Bronchial epithelial cell (primary cell): ENCODE data around the gene ARHGAP29. TPM values are rescaled to one million over a fixed set of nuclear protein-coding genes. Genes with fewer than 3 reads are reported as not detected.

ENCODE experiments used
- DNase-seq: peaks from one replicate; pipeline ENCODE4 v3.0.0-alpha.2; 2010; ENCODE audit warnings: low read depth
- FAIRE-seq: peaks from 2 replicates; lab custom pipeline; 2011; peaks lifted over from hg19 to GRCh38; lab: Jason Lieb, UNC
- H3K27me3 ChIP-seq: 2 replicates; pipeline ENCODE4 v1.5.1; 2011; ENCODE audit warnings: low read length; ENCODE audit not compliant: control insufficient read depth, insufficient read depth
- H3K36me3 ChIP-seq: 2 replicates; pipeline ENCODE4 v1.5.1; 2011; ENCODE audit warnings: low read length; ENCODE audit not compliant: control insufficient read depth, insufficient read depth
- H3K4me3 ChIP-seq: 2 replicates; pipeline ENCODE4 v1.5.1; 2011; ENCODE audit warnings: mild to moderate bottlenecking, low read depth, low read length, control low read depth
- total RNA-seq: library from RNA; depleted of rRNA; stranded (reverse); fragments of >200 nt; gene quantifications from 2 replicates; pipeline ENCODE4 v1.2.1, GENCODE V29; 2014
- TF ChIP-seq, protein P1 (sequence below): IDR thresholded peaks from 2 replicates; pipeline ENCODE4 v1.5.1; 2011; ENCODE audit warnings: mild to moderate bottlenecking, moderate library complexity, low read length, control low read depth, inconsistent platforms; ENCODE audit not compliant: insufficient read depth, severe bottlenecking

Gene ARHGAP29
- total RNA-seq, 1 donor from 2014 or later = 7.9 TPM

DNA sequence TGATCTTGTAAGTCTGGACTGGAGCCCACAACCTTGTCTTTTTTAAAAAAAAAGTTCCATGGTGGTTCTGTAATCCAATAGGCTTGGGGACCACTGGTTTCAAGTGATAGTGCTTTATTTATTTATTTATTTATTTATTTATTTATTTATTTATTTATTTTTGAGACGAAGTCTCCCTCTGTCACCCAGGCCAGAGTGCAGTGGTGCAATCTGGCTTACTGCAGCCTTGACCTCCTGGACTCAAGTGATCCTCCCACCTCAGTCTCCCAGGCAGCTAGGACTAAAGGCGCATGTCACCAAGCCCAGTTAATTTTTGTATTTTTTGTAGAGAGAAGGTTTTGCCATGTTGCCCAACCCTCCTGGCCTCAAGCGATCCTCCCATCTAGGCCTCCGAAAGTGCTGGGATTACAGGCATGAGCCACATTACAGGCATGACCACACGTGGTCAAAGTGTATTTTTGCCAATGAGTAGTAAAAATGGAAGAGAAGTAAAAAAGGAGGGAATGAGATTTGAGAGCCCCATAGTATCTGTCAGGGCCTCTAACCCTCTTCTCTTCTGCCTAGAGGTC, 44.8 kb upstream of the ARHGAP29 start:
- H3K27me3 ChIP-seq = no peaks in the 10 kb centered on the region
- no peak for FAIRE-seq
- no peak overlapping the region for H3K4me3 ChIP-seq
- no peak for DNase-seq
- H3K36me3 ChIP-seq = no peaks in the 10 kb centered on the region
- TF ChIP-seq, protein P1, sequence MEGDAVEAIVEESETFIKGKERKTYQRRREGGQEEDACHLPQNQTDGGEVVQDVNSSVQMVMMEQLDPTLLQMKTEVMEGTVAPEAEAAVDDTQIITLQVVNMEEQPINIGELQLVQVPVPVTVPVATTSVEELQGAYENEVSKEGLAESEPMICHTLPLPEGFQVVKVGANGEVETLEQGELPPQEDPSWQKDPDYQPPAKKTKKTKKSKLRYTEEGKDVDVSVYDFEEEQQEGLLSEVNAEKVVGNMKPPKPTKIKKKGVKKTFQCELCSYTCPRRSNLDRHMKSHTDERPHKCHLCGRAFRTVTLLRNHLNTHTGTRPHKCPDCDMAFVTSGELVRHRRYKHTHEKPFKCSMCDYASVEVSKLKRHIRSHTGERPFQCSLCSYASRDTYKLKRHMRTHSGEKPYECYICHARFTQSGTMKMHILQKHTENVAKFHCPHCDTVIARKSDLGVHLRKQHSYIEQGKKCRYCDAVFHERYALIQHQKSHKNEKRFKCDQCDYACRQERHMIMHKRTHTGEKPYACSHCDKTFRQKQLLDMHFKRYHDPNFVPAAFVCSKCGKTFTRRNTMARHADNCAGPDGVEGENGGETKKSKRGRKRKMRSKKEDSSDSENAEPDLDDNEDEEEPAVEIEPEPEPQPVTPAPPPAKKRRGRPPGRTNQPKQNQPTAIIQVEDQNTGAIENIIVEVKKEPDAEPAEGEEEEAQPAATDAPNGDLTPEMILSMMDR = no peak

DNA sequence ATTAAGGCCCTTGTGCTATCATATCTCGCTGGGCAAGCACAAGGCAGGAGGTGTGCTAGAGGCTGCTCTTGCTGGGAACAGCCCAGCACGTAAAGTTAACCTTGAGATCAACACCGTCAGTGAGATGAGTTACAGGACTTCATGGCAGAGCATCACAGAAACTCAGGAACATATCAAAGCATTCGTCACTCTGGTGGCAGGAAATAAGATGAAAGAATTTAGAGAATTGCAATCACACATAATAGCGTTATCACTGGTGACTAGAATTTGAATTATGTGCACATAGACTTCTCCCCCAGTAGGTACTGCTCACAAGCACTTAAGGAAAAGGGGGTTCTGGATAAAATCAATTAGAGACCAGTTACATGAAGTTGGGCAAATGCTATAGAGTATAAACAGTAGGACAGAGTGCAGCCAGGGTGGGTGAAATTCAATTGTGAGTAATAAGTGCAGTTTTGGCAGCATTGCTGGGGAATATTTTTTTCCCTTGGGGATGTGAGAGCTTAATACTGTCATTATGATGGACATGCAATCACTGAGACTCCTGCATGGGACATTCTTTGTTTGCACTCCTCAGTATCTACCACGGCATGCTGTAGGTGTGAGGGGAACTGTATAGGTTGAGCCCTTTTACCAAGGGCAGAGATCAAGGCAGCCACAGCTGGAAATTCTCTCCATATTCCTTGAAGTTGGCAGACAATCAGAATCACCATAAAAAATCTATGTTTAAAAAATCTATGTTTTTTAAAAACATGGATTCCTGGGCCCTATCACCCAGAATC, 44.2 kb upstream of the ARHGAP29 start:
- TF ChIP-seq, protein P1 = no peak
- no peaks in the 10 kb centered on the region for H3K27me3 ChIP-seq
- FAIRE-seq (no peak), DNase-seq (no peak)
- no peak overlapping the region for H3K4me3 ChIP-seq
- no peaks in the 10 kb centered on the region for H3K36me3 ChIP-seq

DNA sequence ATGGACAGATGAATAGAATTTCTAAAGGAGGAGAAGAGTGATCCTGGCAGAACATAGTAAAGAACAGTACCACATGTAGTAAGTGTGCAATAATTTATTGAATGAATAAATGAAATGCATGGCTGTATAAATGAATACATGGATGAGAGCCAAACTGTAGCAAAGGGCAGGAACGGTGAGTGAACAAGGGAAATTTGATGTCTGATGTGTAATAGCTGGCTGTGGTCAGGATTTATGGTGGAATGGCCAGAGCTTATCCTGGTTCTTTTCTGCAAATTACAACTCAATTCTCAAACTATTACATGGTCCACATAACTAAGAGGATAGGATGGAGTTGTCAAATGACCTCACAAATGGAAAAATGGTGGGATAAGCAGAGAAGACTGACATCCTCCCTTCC, 43.2 kb upstream of the ARHGAP29 start:
- FAIRE-seq = no peak
- no peaks in the 10 kb centered on the region for H3K27me3 ChIP-seq
- TF ChIP-seq, protein P1 = no peak
- no peaks in the 10 kb centered on the region for H3K36me3 ChIP-seq
- no peak overlapping the region for H3K4me3 ChIP-seq
- no peak for DNase-seq

DNA sequence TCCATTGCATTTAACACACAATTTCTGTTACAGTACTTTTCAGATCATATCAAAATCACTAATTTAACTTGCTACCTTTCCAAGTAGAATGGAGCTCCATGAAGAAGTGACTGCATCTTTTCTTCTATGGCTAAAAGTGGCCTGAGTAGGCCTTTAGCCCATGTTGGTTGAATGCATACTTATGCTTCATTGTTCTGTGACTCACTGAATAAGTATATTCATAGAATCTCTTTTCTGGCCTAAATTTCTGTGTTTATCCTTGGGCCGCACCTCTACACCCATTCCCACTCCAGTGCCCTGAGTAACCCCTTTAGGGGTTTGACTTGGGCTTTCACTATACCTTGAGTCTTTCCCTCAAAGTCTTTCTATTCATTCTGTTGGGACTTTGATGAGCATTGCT, 42.1 kb upstream of the ARHGAP29 start:
- TF ChIP-seq, protein P1 = no peak
- Histone ChIP-seq H3K27me3 (no peaks in the 10 kb centered on the region), H3K4me3 (no peak overlapping the region), H3K36me3 (no peaks in the 10 kb centered on the region)
- no peak for DNase-seq
- FAIRE-seq = no peak

DNA sequence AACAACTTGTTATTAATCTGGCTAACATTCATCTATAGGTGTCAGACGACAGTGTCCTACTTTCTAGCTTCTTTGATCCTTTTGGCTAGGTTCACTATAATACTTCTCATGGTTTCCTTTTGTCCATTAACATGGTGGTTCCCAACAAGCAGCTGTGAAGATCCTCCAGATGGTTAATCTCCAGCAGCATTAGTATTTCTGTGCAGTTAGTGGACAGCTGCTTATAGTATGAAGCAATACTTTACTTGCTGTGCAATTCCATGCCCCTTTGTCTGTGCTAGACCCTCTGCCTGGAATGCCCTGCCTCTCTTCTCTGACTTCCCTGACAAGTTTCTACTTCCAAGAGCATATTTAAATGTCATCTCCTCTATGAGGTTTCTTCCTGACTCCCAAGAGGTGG, 41.7 kb upstream of the ARHGAP29 start:
- Histone ChIP-seq H3K4me3 (no peak overlapping the region), H3K27me3 (no peaks in the 10 kb centered on the region), H3K36me3 (no peaks in the 10 kb centered on the region)
- FAIRE-seq (no peak), DNase-seq (no peak)
- TF ChIP-seq, protein P1 = no peak
